ENCODE measurements around the gene SYNPR.

The SYNPR gene

GRCh38 chr3:63308072-63308471, 30.0 kb downstream of the SYNPR start:
- DNase-seq: no peak

DNA sequence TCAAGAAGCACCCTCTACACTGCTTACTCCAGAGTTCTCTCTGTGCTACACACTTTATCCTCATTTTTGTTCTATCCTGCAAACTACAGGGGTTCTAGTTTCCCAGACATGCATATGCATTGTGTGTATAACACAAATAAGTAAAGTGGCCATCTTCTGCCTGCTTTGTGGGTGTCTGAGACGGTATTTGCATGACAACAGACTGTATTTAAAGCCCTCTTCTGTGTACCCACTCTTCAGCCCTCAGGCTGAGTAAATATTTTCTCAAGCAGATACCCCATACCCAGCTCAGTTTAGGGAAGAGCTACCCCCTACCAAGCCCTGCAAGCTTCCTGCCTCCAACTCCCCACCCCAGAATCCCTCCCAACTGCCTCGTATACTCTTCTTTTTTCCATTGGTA, 31.7 kb downstream of the SYNPR start:
- DNase-seq: no peak

DNA sequence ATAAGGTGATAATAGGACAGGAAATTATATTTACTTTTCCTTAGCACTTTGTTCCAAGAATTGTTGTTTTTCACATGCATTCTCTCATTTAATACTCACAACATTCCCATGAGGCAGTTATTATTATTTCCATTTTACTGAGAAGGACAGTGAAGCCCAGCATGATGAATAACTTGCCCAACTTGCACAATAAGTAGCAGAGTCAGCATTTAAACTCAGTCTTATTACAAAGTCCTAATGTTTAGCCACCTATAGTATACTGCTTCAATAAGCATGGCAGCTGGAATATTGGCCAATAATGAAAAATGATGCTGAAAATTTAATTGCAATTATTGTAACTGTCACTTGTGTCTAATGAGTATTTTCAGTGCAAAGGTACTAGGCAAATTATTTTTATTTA, 45.7 kb downstream of the SYNPR start:
- no peak for DNase-seq

- no peak for DNase-seq
Measured at GRCh38 chr3:63324621-63325020, 46.5 kb downstream of the SYNPR start.

DNA sequence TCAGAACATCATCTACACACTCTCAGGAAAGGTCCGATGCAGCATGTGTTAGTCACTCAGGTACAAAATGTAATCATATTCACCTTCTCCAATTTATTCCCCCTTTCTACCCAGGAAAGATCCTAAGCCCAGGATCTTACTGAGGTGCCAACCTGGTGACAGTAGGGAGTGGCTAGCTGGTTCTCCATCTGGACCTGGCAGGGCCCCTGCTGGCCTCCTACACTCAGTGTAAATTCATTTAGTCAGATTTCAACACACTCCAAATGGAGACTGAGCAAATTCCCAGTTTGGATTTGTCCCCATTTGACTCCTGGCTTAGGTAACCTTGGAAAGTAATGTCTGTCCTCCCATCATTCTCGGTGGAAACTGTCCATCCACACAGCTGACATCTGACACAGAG, 47.3 kb downstream of the SYNPR start:
- no peak for DNase-seq

GRCh38 chr3:63328365-63328764, 50.3 kb downstream of the SYNPR start:
- no peak for DNase-seq

- DNase-seq: no peak
Measured at GRCh38 chr3:63331520-63331919, 53.4 kb downstream of the SYNPR start.

DNA sequence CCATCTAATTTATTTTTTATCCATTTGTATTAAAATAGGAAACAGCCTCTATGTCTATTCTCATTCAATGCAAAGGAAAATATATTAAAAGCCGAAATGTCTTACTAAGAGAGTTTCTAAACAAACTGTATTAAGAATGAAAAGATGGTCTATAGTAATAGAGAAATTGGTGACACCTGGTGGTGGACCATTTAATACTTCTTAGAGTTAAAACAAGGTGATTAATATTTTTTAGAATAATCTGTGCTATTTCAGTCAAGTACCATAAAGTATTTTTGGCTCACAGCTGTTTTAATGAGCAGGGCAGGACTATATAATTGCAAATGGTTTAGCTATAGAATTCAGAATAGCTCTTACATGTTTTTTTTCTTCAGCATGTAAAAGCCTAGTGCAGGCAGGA, 55.7 kb downstream of the SYNPR start:
- DNase-seq: no peak

- no peak for DNase-seq
Measured at GRCh38 chr3:63338351-63338750, 60.2 kb downstream of the SYNPR start.

GRCh38 chr3:63343674-63344073, 65.6 kb downstream of the SYNPR start:
- DNase-seq: peak; percentile 48

GRCh38 chr3:63344661-63345060, 66.6 kb downstream of the SYNPR start:
- DNase-seq: no peak

GRCh38 chr3:63349583-63350573, 71.8 kb downstream of the SYNPR start:
- DNase-seq: peak; percentile 42

DNA sequence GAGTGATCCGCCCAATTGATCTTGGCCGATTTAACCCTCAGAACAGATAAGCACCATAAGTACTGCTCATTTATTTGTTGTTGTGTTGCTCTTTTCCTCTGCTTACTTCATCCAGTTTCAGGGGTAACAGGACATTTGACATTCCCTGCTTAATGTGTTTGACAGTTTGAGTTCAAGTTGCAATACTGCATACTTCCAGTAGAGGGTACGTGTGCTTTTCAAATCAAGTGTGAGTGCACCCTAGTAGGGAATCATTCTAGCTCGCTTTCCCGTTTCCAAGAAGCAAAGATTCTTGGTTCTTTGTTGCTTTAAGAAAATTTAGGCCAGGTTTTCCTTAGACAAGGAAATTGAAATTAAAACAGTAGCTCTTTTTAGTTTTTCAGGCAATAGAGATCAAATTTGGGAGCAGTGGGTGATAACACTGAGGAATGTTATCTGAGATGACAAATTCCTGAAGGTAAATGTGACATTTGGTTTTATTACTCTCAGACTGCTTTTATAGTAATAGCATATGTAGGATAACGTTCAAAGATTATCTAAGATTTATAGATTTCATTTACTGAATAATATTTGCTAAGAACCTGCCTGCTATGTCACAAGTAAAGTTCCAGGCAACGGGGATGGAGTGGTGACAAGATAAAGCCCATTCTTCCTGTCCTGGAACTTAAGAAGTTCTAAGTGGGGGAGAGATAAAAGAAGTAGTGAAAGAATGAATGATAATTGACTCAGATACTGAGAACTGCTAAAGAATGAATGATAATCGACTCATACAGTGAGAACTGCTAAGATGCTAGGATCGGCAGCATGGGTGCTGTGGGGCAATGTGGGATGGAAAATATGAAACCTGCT, 73.3 kb downstream of the SYNPR start:
- peak; percentile 28 for DNase-seq

DNA sequence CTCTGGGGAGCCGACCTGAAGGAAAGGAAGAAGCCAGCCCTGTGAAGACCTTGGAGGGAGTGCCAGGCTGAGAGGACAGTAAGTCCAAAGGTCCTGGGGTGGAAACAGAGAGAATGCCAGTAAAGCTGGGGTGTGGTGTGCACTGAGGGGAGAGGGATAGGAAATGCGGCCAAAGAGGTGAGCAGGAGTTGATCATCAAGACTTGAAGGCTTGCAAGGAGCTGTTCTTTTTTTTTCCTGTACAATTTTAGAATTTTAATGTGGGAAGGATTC, 73.8 kb downstream of the SYNPR start:
- no peak for DNase-seq

- DNase-seq: no peak
Measured at GRCh38 chr3:63353383-63353782, 75.3 kb downstream of the SYNPR start.

DNA sequence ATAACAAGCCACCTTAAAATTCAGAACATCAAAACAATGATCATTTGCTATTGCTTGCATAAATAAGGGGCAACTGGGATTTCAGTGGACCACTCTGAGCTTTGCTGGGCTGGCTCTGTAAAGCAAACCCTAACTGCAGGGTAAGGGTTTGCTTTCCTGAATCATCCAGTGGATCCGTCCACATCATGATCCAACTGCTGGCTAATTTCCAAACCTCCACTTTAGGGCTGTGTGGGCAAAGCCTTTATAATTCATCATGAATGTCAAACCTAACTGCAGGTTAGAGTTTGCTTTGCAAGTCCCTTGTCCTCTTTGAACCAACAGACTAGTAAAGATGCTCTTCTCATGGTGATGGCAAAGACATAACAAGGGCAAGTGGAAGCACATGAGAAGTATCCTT, 76.1 kb downstream of the SYNPR start:
- no peak for DNase-seq

DNA sequence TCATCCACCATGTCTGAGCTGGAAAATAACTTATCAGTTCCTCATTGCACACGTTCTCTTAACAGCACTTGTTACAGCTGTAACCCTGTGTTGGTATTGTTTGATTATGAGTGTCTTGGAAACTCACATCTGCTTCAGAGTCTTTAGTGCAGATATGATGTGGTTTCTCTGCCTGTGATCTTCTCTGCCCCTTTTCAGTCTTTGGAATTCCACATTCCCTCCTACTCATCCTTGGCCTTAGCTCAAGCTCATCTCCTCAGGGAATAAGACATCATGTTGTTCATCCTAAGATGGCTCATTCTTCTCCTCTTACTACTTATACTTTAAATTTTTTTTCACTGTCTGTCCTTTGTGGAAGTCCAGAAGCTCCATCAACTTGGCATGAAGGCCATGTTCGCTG, 77.7 kb downstream of the SYNPR start:
- DNase-seq: no peak

GRCh38 chr3:63364495-63364894, 86.4 kb downstream of the SYNPR start:
- DNase-seq: no peak

DNA sequence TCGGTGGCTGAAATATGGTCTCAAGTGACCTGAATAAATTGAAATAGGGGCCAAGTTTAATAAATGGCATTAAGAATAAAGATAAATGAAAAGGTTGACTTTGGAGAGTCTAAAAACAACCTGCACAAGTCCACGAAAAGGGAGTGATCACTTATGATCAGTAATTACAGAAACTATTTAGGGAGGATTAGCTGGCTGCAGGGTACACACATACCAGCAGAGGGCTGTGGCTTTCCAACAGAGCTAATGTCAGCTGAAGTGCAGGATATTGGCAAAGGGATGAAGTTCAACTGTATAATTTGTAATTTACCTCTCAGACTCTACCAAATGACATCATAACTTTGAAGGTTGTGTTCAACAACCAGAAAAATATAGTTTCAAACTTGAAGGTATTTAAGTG, 86.8 kb downstream of the SYNPR start:
- DNase-seq: no peak

DNA sequence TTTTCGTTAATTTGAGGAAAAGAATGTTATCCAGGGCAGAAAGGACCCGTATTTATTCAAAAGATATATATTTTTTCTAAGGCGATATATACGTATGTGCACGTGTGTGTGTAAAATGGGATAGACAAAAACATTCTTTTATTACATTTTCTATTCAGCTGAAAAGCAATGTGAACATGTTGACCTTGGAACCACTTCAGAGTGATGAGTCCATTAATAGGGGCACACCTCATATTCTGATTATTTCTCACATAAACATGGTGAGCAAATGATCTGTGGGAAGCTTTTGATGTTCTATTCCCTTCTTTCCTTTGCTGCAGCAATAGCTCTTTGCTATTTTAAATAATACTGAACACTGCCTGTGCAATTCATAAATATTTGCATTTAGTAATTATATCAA, 87.6 kb downstream of the SYNPR start:
- DNase-seq: no peak

- no peak for DNase-seq
Measured at GRCh38 chr3:63370094-63370493, 92.0 kb downstream of the SYNPR start.

DNA sequence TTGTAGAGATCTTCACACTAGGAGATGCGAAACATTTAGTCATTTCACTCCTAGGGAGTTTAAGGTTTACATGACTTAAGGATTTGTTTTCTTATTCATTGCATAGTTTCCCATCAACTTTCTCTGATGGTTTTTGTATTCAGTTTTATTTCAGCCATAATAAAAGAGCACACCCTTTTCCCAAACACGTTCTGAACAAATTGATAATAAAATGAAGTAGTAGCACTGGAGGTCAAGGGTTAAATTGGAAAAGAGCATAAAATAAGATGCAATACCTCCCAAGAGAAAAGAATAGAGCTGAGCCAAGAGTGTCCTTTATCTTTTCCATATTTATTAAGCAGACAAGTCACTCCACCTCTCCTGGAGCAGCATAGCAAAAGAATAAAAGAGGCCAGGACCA, 104.9 kb downstream of the SYNPR start:
- DNase-seq: no peak

DNA sequence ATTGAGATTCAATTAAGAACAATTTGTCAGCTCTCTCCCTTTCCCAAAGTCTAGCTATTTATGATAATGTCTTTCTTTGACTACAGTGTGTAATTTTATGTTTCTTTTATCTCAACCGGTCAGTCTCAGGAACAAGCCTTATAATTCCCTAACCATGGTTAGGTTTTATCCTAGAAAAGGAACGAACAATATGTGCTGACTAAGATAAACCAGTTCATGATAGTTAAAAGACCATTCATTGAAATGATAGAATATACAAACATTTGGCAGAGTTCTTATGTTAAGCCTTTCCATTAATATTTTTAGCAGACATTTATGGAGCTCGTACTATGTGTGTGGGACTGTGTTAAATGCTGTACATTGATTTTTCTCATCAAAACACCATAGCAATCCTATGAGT, 106.3 kb downstream of the SYNPR start:
- no peak for DNase-seq

DNA sequence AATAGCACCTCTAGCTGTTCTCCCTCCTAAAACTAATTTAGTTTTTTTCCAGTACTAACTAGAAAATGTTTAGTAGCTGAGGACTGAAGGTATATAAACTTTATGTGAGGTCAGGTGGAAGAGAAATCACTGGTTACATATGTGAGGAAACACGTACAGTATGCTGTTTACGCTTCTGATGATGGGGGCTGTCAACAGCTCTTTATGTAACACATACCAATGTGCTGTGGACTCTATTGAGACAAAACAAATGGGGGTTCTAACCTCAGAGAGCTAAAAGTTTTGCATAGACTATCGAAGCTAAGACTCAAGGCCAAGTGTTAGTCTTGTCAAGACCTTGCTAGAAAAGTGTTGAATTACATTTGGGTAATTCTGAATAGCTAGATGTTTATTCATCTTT, 107.5 kb downstream of the SYNPR start:
- no peak for DNase-seq
